ENCODE measurements around the gene CNOT6L.
"Not testable (repeated sequence)": the region's sequence is repeated elsewhere in the genome, so short reads cannot be mapped to it uniquely, and the experiment has no call there.

The CNOT6L gene

GRCh38 chr4:77818602-77819403, at the start of gene CNOT6L:
CNOT6L (minus strand) TSS chr4:77819368; CDS start chr4:77819308, 60 bp downstream.
- peak; percentile 52 for DNase-seq (ENCODE audit: low spot score)

- no peak for DNase-seq (ENCODE audit: low spot score)
Measured at GRCh38 chr4:77865259-77865658, 46.1 kb upstream of the CNOT6L start.

GRCh38 chr4:77863341-77863740, 44.2 kb upstream of the CNOT6L start:
- DNase-seq (ENCODE audit: low spot score) = not testable (repeated sequence)

GRCh38 chr4:77862478-77863216, 43.5 kb upstream of the CNOT6L start, which contains the start of gene MRPL1:
MRPL1 (plus strand) TSS chr4:77862830; CDS start chr4:77862849, 19 bp downstream.
- peak; percentile 93 for DNase-seq (ENCODE audit: low spot score)

GRCh38 chr4:77861495-77861894, 42.3 kb upstream of the CNOT6L start:
- DNase-seq (ENCODE audit: low spot score) = peak; percentile 23

GRCh38 chr4:77859256-77859655, 40.1 kb upstream of the CNOT6L start:
- DNase-seq (ENCODE audit: low spot score) = no peak

GRCh38 chr4:77856152-77856551, 37.0 kb upstream of the CNOT6L start:
- no peak for DNase-seq (ENCODE audit: low spot score)

GRCh38 chr4:77854431-77855111, 35.4 kb upstream of the CNOT6L start:
- DNase-seq (ENCODE audit: low spot score) = no peak

GRCh38 chr4:77852892-77853495, 33.8 kb upstream of the CNOT6L start:
- DNase-seq (ENCODE audit: low spot score) = no peak

GRCh38 chr4:77849278-77849965, 30.3 kb upstream of the CNOT6L start:
- DNase-seq (ENCODE audit: low spot score) = no peak

- DNase-seq (ENCODE audit: low spot score) = no peak
Measured at GRCh38 chr4:77848508-77848907, 29.3 kb upstream of the CNOT6L start.

- no peak for DNase-seq (ENCODE audit: low spot score)
Measured at GRCh38 chr4:77845929-77846328, 26.8 kb upstream of the CNOT6L start.

GRCh38 chr4:77845400-77845799, 26.2 kb upstream of the CNOT6L start:
- DNase-seq (ENCODE audit: low spot score) = no peak

GRCh38 chr4:77844363-77844762, 25.2 kb upstream of the CNOT6L start:
- no peak for DNase-seq (ENCODE audit: low spot score)

GRCh38 chr4:77843628-77844027, 24.5 kb upstream of the CNOT6L start:
- DNase-seq (ENCODE audit: low spot score) = no peak

- DNase-seq (ENCODE audit: low spot score) = no peak
Measured at GRCh38 chr4:77834403-77834802, 15.2 kb upstream of the CNOT6L start.

- DNase-seq (ENCODE audit: low spot score) = no peak
Measured at GRCh38 chr4:77833126-77833724, 14.1 kb upstream of the CNOT6L start.

- no peak for DNase-seq (ENCODE audit: low spot score)
Measured at GRCh38 chr4:77827343-77827742, 8.2 kb upstream of the CNOT6L start.

GRCh38 chr4:77826275-77826674, 7.1 kb upstream of the CNOT6L start:
- no peak for DNase-seq (ENCODE audit: low spot score)

GRCh38 chr4:77821775-77822174, 2.6 kb upstream of the CNOT6L start:
- DNase-seq (ENCODE audit: low spot score) = no peak

All from pons (tissue), 1 donor.